Activated CD8-positive, alpha-beta memory T cell treated with anti-CD3 and anti-CD28 coated beads for 48 hours (primary cell): Measurements from ENCODE around the gene NT5C.
"Not testable (repeated sequence)": the region's sequence is repeated elsewhere in the genome, so short reads cannot be mapped to it uniquely, and the experiment has no call there.

Experiments
- DNase-seq, 3 experiments: peaks; one replicate each; pipeline ENCODE4 v3.0.0-alpha.2; 2020; ENCODE audit warnings: low read depth in 2 of 3, low spot score in 2 of 3

NT5C gene

GRCh38 chr17:75144816-75145512, 13.4 kb upstream of the NT5C start:
- no peak for DNase-seq

- no peak for DNase-seq
Measured at GRCh38 chr17:75142236-75142971, 10.9 kb upstream of the NT5C start.

- no peak for DNase-seq
Measured at GRCh38 chr17:75138519-75138918, 7.0 kb upstream of the NT5C start.

GRCh38 chr17:75137762-75138161, 6.2 kb upstream of the NT5C start:
- DNase-seq = not testable (repeated sequence)

- DNase-seq = no peak
Measured at GRCh38 chr17:75135946-75136345, 4.4 kb upstream of the NT5C start.

GRCh38 chr17:75135452-75135851, 3.9 kb upstream of the NT5C start:
- DNase-seq = no peak

- DNase-seq = not testable (repeated sequence)
Measured at GRCh38 chr17:75133607-75134347, 2.2 kb upstream of the NT5C start.

- no peak for DNase-seq
Measured at GRCh38 chr17:75133001-75133400, 1.5 kb upstream of the NT5C start.

- not testable (repeated sequence) for DNase-seq
Measured at GRCh38 chr17:75132018-75133000, 767 bp upstream of the NT5C start.

GRCh38 chr17:75130632-75131277, 787 bp downstream of the NT5C start:
- peak in 2 of 3 experiments; percentile 29 to 45 for DNase-seq

- DNase-seq = no peak
Measured at GRCh38 chr17:75130059-75130631, 1.4 kb downstream of the NT5C start.

GRCh38 chr17:75129576-75129975, 2.0 kb downstream of the NT5C start:
- DNase-seq = no peak

- DNase-seq = no peak
Measured at GRCh38 chr17:75128694-75129505, 2.6 kb downstream of the NT5C start.

GRCh38 chr17:75127936-75128335, 3.6 kb downstream of the NT5C start:
- not testable (repeated sequence) for DNase-seq

GRCh38 chr17:75126954-75127353, 4.6 kb downstream of the NT5C start:
- no peak for DNase-seq

- no peak for DNase-seq
Measured at GRCh38 chr17:75125984-75126383, 5.6 kb downstream of the NT5C start.

- DNase-seq = no peak
Measured at GRCh38 chr17:75124819-75125162, 6.8 kb downstream of the NT5C start.

GRCh38 chr17:75124041-75124818, 7.3 kb downstream of the NT5C start:
- DNase-seq = peak in 1 of 3 experiments; percentile 13
